H1 (cell line): ENCODE results near the gene MUC22. TPM values are rescaled to one million over a fixed set of nuclear protein-coding genes. Genes with fewer than 3 reads are reported as not detected.

ENCODE experiments used
- CTCF ChIA-PET: fragments of 300-600 bp; sonication (Branson Sonifier 250); formaldehyde crosslinking; loops from one replicate; lab custom pipeline; 2021; ENCODE audit not compliant: partially characterized antibody; lab: Charles Lee
- POLR2A ChIA-PET: fragments of 300-600 bp; sonication (Branson Sonifier 250); formaldehyde crosslinking; loops from one replicate; lab custom pipeline; 2021; ENCODE audit warnings: inconsistent platforms; ENCODE audit not compliant: partially characterized antibody; lab: Charles Lee
- DNase-seq, 2 experiments: peaks; one replicate each; pipeline versions ENCODE4 v3.0.0 to v3.0.0-alpha.2; 2010 to 2022; ENCODE audit warnings: low spot score in 2 of 2, low read depth in 1 of 2, mixed read lengths in 1 of 2
- FAIRE-seq: peaks from 2 replicates; lab custom pipeline; 2011; peaks lifted over from hg19 to GRCh38; lab: Jason Lieb, UNC
- H2AFZ ChIP-seq: 2 replicates; pipeline ENCODE4 v1.8.1; 2012; ENCODE audit warnings: low read length, inconsistent platforms
- H2AK5ac ChIP-seq: 2 replicates; pipeline ENCODE4 v1.6.1; 2013; ENCODE audit warnings: low read depth, low read length
- H2BK120ac ChIP-seq: replicated peaks from 2 replicates; pipeline ENCODE3; 2013; ENCODE audit warnings: low read depth, low read length, inconsistent platforms
- H2BK12ac ChIP-seq: 2 replicates; pipeline ENCODE4 v1.6.1; 2013; ENCODE audit warnings: low read depth, low read length
- H2BK15ac ChIP-seq: 2 replicates; pipeline ENCODE4 v1.6.1; 2013; ENCODE audit warnings: low read length
- H2BK20ac ChIP-seq: 2 replicates; pipeline ENCODE4 v1.6.1; 2013; ENCODE audit warnings: low read length
- H2BK5ac ChIP-seq: 2 replicates; pipeline ENCODE4 v1.6.1; 2013; ENCODE audit warnings: low read depth, low read length
- H3K14ac ChIP-seq: 2 replicates; pipeline ENCODE4 v1.6.1; 2013; ENCODE audit warnings: inconsistent platforms; ENCODE audit not compliant: insufficient read length
- H3K18ac ChIP-seq: 2 replicates; pipeline ENCODE4 v1.6.1; 2013; ENCODE audit warnings: low read length; ENCODE audit errors: extremely low read depth
- H3K23ac ChIP-seq: 2 replicates; pipeline ENCODE4 v1.6.1; 2013; ENCODE audit warnings: inconsistent platforms; ENCODE audit not compliant: insufficient read length
- H3K23me2 ChIP-seq: 2 replicates; pipeline ENCODE4 v1.6.1; 2013; ENCODE audit warnings: low read depth, low read length
- H3K27ac ChIP-seq: 2 replicates; pipeline ENCODE4 v1.6.1; 2011; ENCODE audit warnings: low read depth, low read length, inconsistent platforms
- H3K27me3 ChIP-seq, 4 experiments: replicated peaks in 1 of 4; 1 replicate in 1 of 4; 2 replicates in 3 of 4; pipeline versions ENCODE4 v1.6.1 to v1.8.1; 2011 to 2013; ENCODE audit warnings: low read length in 3 of 4, mild to moderate bottlenecking in 3 of 4, inconsistent platforms in 2 of 4, mixed read lengths in 2 of 4, moderate library complexity in 1 of 4; ENCODE audit not compliant: control insufficient read depth in 3 of 4, insufficient read depth in 3 of 4; ENCODE audit errors: extremely low read depth in 1 of 4
- H3K36me3 ChIP-seq, 4 experiments: 2 replicates each; pipeline versions ENCODE4 v1.6.1 to v1.8.1; 2011 to 2013; ENCODE audit warnings: mild to moderate bottlenecking in 4 of 4, low read length in 3 of 4, moderate library complexity in 2 of 4, control low read depth in 1 of 4, inconsistent platforms in 1 of 4; ENCODE audit not compliant: insufficient read depth in 4 of 4, control insufficient read depth in 2 of 4
- H3K4ac ChIP-seq: replicated peaks from 2 replicates; pipeline ENCODE3; 2013; ENCODE audit warnings: low read length, low read depth, mixed read lengths, inconsistent platforms; ENCODE audit not compliant: insufficient read length
- H3K4me1 ChIP-seq, 4 experiments: replicated peaks in 1 of 4; 1 replicate in 1 of 4; 2 replicates in 3 of 4; pipeline versions ENCODE4 v1.6.1 to v1.8.1; 2011 to 2013; ENCODE audit warnings: low read length in 3 of 4, inconsistent platforms in 2 of 4, mixed read lengths in 1 of 4; ENCODE audit not compliant: insufficient read depth in 4 of 4, control insufficient read depth in 3 of 4
- H3K4me2 ChIP-seq, 2 experiments: 2 replicates each; pipeline versions ENCODE4 v1.6.1 to v1.8.1; 2011 to 2013; ENCODE audit warnings: low read depth in 2 of 2, low read length in 2 of 2, control low read depth in 1 of 2, inconsistent platforms in 1 of 2, mild to moderate bottlenecking in 1 of 2; ENCODE audit not compliant: insufficient read depth in 1 of 2
- H3K4me3 ChIP-seq, 4 experiments: fragments of 200-600, 300-600 bp in 1 of 4; sonication (generic), shearing (Covaris generic), sonication (Bioruptor Twin) in 1 of 4; 2 replicates each; pipeline versions ENCODE4 v1.5.1 to v1.8.1; 2011 to 2016; ENCODE audit warnings: low read length in 4 of 4, low read depth in 3 of 4, control low read depth in 2 of 4, inconsistent platforms in 2 of 4, mild to moderate bottlenecking in 2 of 4, mixed read lengths in 1 of 4, moderate library complexity in 1 of 4; ENCODE audit not compliant: insufficient read depth in 2 of 4; ENCODE audit errors: extremely low read depth in 1 of 4
- H3K56ac ChIP-seq: replicated peaks from 2 replicates; pipeline ENCODE3; 2013; ENCODE audit warnings: low read depth, mild to moderate bottlenecking, mixed read lengths, low read length, inconsistent platforms; ENCODE audit not compliant: insufficient read length
- H3K79me1 ChIP-seq: 2 replicates; pipeline ENCODE4 v1.6.1; 2013; ENCODE audit warnings: low read depth, low read length, control low read depth
- H3K79me2 ChIP-seq, 2 experiments: 2 replicates each; pipeline versions ENCODE4 v1.6.1 to v1.8.1; 2012 to 2013; ENCODE audit warnings: low read length in 2 of 2, mild to moderate bottlenecking in 2 of 2, inconsistent platforms in 1 of 2; ENCODE audit not compliant: insufficient read depth in 2 of 2, control insufficient read depth in 1 of 2
- H3K9ac ChIP-seq, 4 experiments: replicated peaks in 1 of 4; 1 replicate in 1 of 4; 2 replicates in 3 of 4; pipeline versions ENCODE4 v1.6.1 to v1.8.1; 2011 to 2013; ENCODE audit warnings: low read depth in 3 of 4, low read length in 3 of 4, control low read depth in 2 of 4, mild to moderate bottlenecking in 2 of 4, moderate library complexity in 2 of 4, inconsistent platforms in 1 of 4; ENCODE audit errors: extremely low read depth in 1 of 4
- H3K9me3 ChIP-seq, 2 experiments: 2 replicates each; pipeline versions ENCODE4 v1.6.1 to v1.8.1; 2012 to 2013; ENCODE audit warnings: mild to moderate bottlenecking in 2 of 2, moderate library complexity in 2 of 2, control low read depth in 1 of 2, inconsistent platforms in 1 of 2, low read depth in 1 of 2, low read length in 1 of 2, mixed read lengths in 1 of 2; ENCODE audit not compliant: insufficient read depth in 2 of 2
- H4K20me1 ChIP-seq, 2 experiments: replicated peaks in 1 of 2; 2 replicates each; pipeline versions ENCODE3 to v1.8.1; 2011 to 2013; ENCODE audit warnings: inconsistent platforms in 2 of 2, low read length in 2 of 2, mild to moderate bottlenecking in 1 of 2; ENCODE audit not compliant: insufficient read depth in 2 of 2, control insufficient read depth in 1 of 2
- H4K5ac ChIP-seq: 2 replicates; pipeline ENCODE4 v1.6.1; 2013; ENCODE audit warnings: low read length, low read depth, mixed read lengths, inconsistent platforms; ENCODE audit not compliant: insufficient read length
- H4K8ac ChIP-seq: 2 replicates; pipeline ENCODE4 v1.8.0; 2013; ENCODE audit warnings: mild to moderate bottlenecking, moderate library complexity, low read length, inconsistent platforms; ENCODE audit not compliant: insufficient read depth; ENCODE audit errors: extremely low read depth
- H4K91ac ChIP-seq: replicated peaks from 2 replicates; pipeline ENCODE3; 2013; ENCODE audit warnings: low read length, mixed read lengths, inconsistent platforms; ENCODE audit not compliant: insufficient read length
- ASH2L ChIP-seq: fragments of 200-600, 300-600 bp; sonication (generic); IDR thresholded peaks from one replicate; pipeline ENCODE4 v1.7.1; 2017; ENCODE audit warnings: low read length
- GABPA ChIP-seq: IDR thresholded peaks from 2 replicates; pipeline ENCODE4 v1.6.1; 2011; ENCODE audit warnings: mild to moderate bottlenecking, low read length, moderate library complexity, borderline replicate concordance; ENCODE audit not compliant: insufficient read depth
- HDAC6 ChIP-seq: IDR thresholded peaks from one replicate; pipeline ENCODE4 v1.7.1; 2012; ENCODE audit warnings: low read depth, mild to moderate bottlenecking, inconsistent platforms, low read length, moderate library complexity
- NRF1 ChIP-seq: IDR thresholded peaks from 2 replicates; pipeline ENCODE4 v1.6.1; 2011; ENCODE audit warnings: mild to moderate bottlenecking, low read depth, low read length, improper control_type of control experiment
- RBBP5 ChIP-seq: IDR thresholded peaks from 2 replicates; pipeline ENCODE4 v1.7.1; 2012; ENCODE audit warnings: low read depth, mild to moderate bottlenecking, inconsistent platforms, low read length, moderate library complexity, borderline replicate concordance
- SAP30 ChIP-seq: fragments of 300-600 bp; sonication (generic); IDR thresholded peaks from 2 replicates; pipeline ENCODE4 v1.7.1; 2012; ENCODE audit warnings: low read length, moderate library complexity, mild to moderate bottlenecking, inconsistent platforms; ENCODE audit not compliant: insufficient read depth, insufficient replicate concordance
- SIRT6 ChIP-seq: IDR thresholded peaks from one replicate; pipeline ENCODE4 v1.7.1; 2012; ENCODE audit warnings: low read length, inconsistent platforms
- SRF ChIP-seq: IDR thresholded peaks from 2 replicates; pipeline ENCODE4 v1.6.1; 2011; ENCODE audit warnings: mild to moderate bottlenecking, low read depth, low read length, moderate library complexity
- WGBS, 2 experiments: shearing (Covaris generic) in 1 of 2; methylation state at CpG; one replicate each; pipeline versions ENCODE4 v1.1.6 to v1.1.7; 2013 to 2015; ENCODE audit warnings: low lambda C conversion rate in 2 of 2, mixed read lengths in 2 of 2, inconsistent platforms in 1 of 2, low coverage in 1 of 2, missing lambda C conversion rate in 1 of 2; ENCODE audit not compliant: insufficient replicate concordance in 2 of 2, insufficient coverage in 1 of 2, insufficient read length in 1 of 2; ENCODE audit errors: extremely low coverage in 1 of 2, missing lambda C conversion rate in 1 of 2; 5-methylcytosine and 5-hydroxymethylcytosine counted together
- polyA plus RNA-seq, 7 experiments: library from polyadenylated mRNA; depleted of rRNA in 3 of 7; stranded (reverse) in 5 of 7; unstranded in 2 of 7; fragments of >200 nt in 5 of 7; fragments of 200-250 nt in 2 of 7; gene quantifications; 1 replicate in 5 of 7; 2 replicates in 1 of 7; 4 replicates in 1 of 7; pipeline versions ENCODE4 v1.2.1 to v1.2.3, GENCODE V29; 2011 to 2013; ENCODE audit warnings: missing spikeins in 2 of 7, mixed read lengths in 2 of 7
- total RNA-seq: library from RNA; stranded (reverse); fragmentation: NEBNext Ultra II Directional; extraction: Animal tissue kit (Norgen Biotek cat#: 25700); gene quantifications from 2 replicates; pipeline ENCODE4 v1.2.1, GENCODE V29; 2021

The MUC22 gene
- total and polyA plus RNA-seq, 2 of the 8 experiments (the other 6 are each of a cell fraction or from before 2014, with no cell fraction given) = 0.02 TPM; not detected in 1

DNA sequence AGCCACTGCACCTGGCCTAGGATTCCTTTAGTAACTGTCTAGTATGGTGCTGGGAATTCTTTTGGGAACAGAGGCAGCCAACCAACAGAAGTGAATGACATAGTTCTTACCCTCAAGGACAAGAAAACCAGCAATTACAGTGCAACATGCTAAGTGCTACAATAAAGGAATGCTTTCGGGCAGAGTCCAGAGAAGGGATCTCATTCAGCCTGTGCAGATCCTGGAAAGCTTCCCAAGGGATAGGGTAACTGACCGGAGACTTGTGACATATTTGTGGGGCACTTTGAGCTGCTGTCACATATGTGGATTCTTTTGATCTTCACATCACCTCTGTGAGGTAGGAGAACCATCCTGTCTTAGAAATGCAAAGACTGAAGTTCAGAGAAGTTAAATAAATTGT, 55.3 kb downstream of the MUC22 start:
- DNase-seq (no peak), FAIRE-seq (no peak)
- no peak overlapping the region for H2BK15ac ChIP-seq
- H2BK5ac ChIP-seq = no peak overlapping the region
- 59% methylated on average over 2 of the region's 2 CpGs; no CpG with 5 or more reads in 1 of the 2 experiments for WGBS, 2 experiments
- no peak overlapping the region for H3K23ac ChIP-seq
- H3K79me1 ChIP-seq = no peaks in the 10 kb centered on the region
- H3K27me3 ChIP-seq = no peaks in the 10 kb centered on the region
- no peak overlapping the region for H4K91ac ChIP-seq
- no peak overlapping the region for H3K9ac ChIP-seq
- no peak overlapping the region for H3K4ac ChIP-seq
- H3K27ac ChIP-seq = no peak overlapping the region
- H4K20me1 ChIP-seq = no peaks in the 10 kb centered on the region
- no peaks in the 10 kb centered on the region for H3K36me3 ChIP-seq
- ChIA-PET POLR2A (no interaction called here), CTCF (no interaction called here)
- H4K5ac ChIP-seq = no peak overlapping the region
- H3K4me1 ChIP-seq = peaks cover 0 to 8% (median 4%) of the 10 kb centered on the region in 4 experiments; a peak in 5 of 7 replicates
- no peaks in the 10 kb centered on the region; the same call in 1 of the 2 replicates for H3K23me2 ChIP-seq
- no peak overlapping the region for H3K18ac ChIP-seq
- H3K14ac ChIP-seq = no peak overlapping the region
- 0 out of 4 replicates have a peak, but pooled peaks cover 0 to 3% of the 10 kb centered on the region in 2 experiments for H3K9me3 ChIP-seq
- no peak overlapping the region for H3K4me3 ChIP-seq
- H3K79me2 ChIP-seq = no peaks in the 10 kb centered on the region
- H2AK5ac ChIP-seq = no peak overlapping the region
- TF ChIP-seq HDAC6 = no peak
- TF ChIP-seq SAP30 = no peak
- TF ChIP-seq NRF1 = no peak
- TF ChIP-seq GABPA = no peak
- TF ChIP-seq SIRT6 = no peak
- TF ChIP-seq RBBP5 = no peak
- no peak for TF ChIP-seq SRF
- no peak for TF ChIP-seq ASH2L
- H2BK120ac ChIP-seq = no peak overlapping the region
- H3K56ac ChIP-seq = no peak overlapping the region
- H2BK20ac ChIP-seq = no peak overlapping the region
- no peak overlapping the region for H2BK12ac ChIP-seq
- H2AFZ ChIP-seq = no peak overlapping the region
- no peak overlapping the region for H4K8ac ChIP-seq
- no peak overlapping the region for H3K4me2 ChIP-seq
